Measurements from ENCODE around the gene TMEM8B.

TMEM8B gene

DNA sequence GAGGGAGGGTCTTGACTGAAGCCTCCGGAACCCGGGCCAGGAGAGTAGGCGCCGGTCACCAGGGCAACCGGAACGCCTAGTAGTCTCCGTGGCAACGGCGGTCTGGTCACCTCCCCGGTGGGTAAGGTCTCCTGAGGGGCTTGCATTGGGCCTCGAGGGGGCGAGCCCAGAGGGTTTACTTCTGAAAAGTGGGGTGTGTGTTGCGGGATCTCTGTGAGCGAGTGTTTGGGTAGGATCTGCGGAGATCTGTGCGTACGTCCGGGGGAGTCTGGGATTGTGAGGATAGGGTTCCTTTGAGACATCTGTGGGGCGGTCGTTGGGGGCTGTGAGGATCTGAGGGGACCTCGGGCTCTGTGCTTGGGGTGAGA, 328 bp upstream of the TMEM8B start, which contains the start of gene FAM221B:
FAM221B (minus strand) TSS at position 17 of the 368 bp plus-strand sequence. CDS start 2,571 bp downstream, outside the sequence.
- no peak for TF ChIP-seq CTCF (IDR thresholded peaks at IDR 0.05; ENCODE audit: borderline replicate concordance, control extremely low read depth, extremely low read depth, insufficient read depth, missing control alignments)
- no peak for DNase-seq (ENCODE audit: low spot score)
- in situ Hi-C loops (cut with MboI; ENCODE audit: low sequenced_read_pairs, unreplicated experiment), result loop anchor here (10.0 kb wide), 1 partner anchor 56 kb away; no protein-coding TSS in a partner anchor

DNA sequence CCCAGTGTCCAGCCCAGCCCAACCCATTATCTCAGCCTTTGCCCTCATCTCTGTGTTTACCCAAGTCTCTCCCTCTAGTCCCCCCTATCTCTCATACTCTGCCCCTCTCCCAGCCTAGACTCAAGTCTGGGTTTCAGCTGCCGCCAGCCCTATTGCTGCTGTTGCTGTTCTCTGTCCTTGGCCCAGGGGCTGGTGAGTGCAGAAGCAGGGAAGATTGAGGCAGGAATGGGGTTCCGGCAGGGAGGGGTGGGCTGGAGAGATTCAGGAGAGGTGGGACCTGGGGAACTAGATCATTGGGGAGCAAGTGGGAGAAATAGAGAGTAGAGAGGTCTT, 702 bp downstream of the TMEM8B start:
- TF ChIP-seq CTCF (IDR thresholded peaks at IDR 0.05; ENCODE audit: borderline replicate concordance, control extremely low read depth, extremely low read depth, insufficient read depth, missing control alignments), result no peak
- DNase-seq (ENCODE audit: low spot score), result no peak
- in situ Hi-C loops (cut with MboI; ENCODE audit: low sequenced_read_pairs, unreplicated experiment), result loop anchor here (10.0 kb wide), 1 partner anchor 55 kb away; no protein-coding TSS in a partner anchor

GRCh38 chr9:35831040-35831439, 2.0 kb downstream of the TMEM8B start:
- in situ Hi-C loops (cut with MboI; ENCODE audit: low sequenced_read_pairs, unreplicated experiment), result no loop called here
- TF ChIP-seq CTCF (IDR thresholded peaks at IDR 0.05; ENCODE audit: borderline replicate concordance, control extremely low read depth, extremely low read depth, insufficient read depth, missing control alignments), result no peak
- DNase-seq (ENCODE audit: low spot score), result no peak

DNA sequence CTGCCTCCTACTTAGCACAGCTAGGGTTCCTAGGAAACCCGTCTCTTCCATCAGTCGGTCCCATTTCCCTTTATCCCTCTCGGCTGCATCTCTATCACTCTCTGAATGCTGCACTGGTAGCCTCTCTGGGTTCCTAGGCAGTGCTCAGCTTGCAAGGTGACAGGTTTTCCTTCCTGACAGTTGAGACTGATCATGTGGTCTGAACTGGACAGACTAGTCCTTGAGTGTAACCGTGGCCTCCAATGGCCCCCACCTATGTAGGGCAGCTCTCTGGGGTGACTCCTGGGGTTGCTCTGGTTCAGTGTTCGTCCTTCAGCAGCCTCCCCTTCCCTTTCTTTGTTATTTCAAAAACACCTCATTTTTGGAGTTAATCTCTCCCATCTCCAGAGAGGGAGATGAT, 3.8 kb downstream of the TMEM8B start:
- DNase-seq (ENCODE audit: low spot score), result no peak
- no peak for TF ChIP-seq CTCF (IDR thresholded peaks at IDR 0.05; ENCODE audit: borderline replicate concordance, control extremely low read depth, extremely low read depth, insufficient read depth, missing control alignments)

DNA sequence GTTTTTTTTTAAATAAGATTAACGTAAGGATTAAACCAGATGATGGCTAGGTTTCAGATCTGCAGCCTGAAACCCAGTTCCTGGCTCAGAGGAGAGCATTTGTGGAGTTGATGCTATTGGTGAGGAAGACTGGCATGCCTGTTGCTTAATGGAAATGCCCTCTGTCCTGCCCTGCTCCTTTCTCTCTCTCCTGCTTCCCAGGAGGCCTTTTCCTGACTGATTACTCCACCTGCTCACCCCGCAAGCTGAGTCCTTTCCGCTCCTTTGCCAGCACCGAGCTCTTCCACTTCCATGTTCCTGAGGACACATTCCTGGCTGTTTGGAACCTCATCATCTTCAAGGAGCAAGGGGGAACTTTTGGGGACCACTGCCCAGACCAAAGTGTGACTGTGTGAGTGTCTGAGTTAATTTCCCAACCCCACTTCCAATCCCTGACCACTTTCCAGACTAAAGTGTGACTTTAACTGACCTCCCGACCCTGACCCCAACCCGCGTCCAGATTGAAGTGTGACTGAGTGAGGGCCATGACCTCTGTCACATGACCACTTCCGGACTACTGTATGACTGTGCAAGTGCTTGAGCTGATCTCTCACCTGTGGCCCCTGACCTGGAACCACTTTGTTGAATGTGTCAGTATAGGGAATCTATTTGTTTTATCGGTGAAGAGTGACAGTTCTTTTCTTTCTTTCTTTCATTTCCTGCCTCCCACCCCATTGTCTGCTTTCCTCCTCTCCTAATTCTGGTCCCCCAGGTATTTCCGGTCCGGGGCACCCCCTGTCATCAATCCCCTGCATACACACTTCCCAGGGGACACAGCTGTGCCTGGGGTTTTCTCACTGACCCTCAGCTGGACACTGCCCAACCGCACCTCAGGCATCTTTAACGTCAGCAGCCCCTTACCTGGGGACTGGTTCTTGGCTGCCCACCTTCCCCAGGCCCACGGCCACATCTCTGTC, 5.5 kb downstream of the TMEM8B start:
- no peak for TF ChIP-seq CTCF (IDR thresholded peaks at IDR 0.05; ENCODE audit: borderline replicate concordance, control extremely low read depth, extremely low read depth, insufficient read depth, missing control alignments)
- no peak for DNase-seq (ENCODE audit: low spot score)
- in situ Hi-C loops (cut with MboI; ENCODE audit: low sequenced_read_pairs, unreplicated experiment), result no loop called here

More for the DNA sequence above, 3.8 kb downstream of the TMEM8B start:
- in situ Hi-C loops (cut with MboI; ENCODE audit: low sequenced_read_pairs, unreplicated experiment), result no loop called here

DNA sequence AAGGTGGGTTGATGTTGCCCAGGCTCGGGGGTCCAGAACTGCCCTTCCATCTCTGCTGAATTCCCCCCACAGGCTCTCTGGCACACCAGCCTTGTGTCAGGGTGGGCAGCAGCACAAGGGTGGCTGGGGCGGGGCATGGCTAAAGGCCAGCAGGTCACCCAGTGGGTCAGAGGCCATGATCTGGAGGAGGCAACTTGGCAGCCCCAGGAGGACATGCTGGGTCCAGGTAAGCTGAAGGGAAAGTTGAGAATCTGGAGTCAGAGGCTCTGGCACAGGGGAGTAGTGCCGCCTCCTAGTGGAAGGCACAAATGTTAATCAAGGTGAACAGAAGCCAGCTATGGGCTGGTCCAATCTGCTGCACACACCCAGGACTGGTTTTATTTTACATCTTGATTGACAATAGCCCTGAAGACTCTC, 6.2 kb downstream of the TMEM8B start:
- DNase-seq (ENCODE audit: low spot score), result no peak
- in situ Hi-C loops (cut with MboI; ENCODE audit: low sequenced_read_pairs, unreplicated experiment), result no loop called here
- no peak for TF ChIP-seq CTCF (IDR thresholded peaks at IDR 0.05; ENCODE audit: borderline replicate concordance, control extremely low read depth, extremely low read depth, insufficient read depth, missing control alignments)
